Measurements from ENCODE around the gene SPX.

The SPX gene

DNA sequence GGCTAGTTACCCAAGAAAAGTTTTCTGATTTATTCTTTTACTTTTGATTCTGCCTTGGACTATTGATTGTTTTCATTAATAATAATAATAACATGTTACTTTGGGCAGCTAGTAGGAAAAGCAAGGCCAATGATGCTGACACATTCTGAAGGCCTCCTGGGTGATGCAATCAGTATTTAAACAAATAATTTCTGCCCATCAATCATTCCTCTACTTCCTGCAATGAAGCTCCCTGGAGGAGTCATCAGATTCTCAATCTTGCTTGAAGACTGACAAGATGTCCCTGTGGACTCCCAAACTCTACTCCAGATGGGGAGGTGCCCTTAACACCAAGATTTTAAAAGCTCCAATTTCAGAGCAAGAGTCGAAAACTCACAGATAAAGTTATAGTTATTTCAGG lies at the start of gene SPX:
TSS of gene SPX (plus strand) at position 244 of the 400 bp plus-strand sequence. CDS start 177 bp downstream, outside the sequence.
- no peak for DNase-seq

DNA sequence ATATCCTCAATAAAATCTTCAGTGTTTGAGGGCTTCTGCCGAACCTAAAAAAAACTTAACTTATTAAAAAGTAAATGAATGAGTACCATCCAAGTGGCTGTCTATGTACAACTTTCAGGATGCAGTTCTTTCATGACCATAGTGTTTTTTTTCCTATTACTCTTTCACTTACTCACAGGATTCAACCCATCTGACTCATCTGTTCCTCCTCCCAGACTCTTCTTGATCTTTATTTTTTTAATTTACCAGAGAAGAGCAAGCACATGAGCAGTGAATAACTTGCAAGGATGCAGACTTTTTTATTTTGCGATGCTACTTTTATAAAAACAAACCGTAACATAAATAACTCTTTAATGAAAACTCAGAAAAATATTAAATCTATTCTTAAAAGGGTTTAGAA lies 49.1 kb upstream of the SPX start:
- DNase-seq: no peak

- no peak for DNase-seq
Observed at GRCh38 chr12:21478756-21479455, 47.2 kb upstream of the SPX start.

GRCh38 chr12:21483531-21483930 lies 42.6 kb upstream of the SPX start:
- DNase-seq: no peak

DNA sequence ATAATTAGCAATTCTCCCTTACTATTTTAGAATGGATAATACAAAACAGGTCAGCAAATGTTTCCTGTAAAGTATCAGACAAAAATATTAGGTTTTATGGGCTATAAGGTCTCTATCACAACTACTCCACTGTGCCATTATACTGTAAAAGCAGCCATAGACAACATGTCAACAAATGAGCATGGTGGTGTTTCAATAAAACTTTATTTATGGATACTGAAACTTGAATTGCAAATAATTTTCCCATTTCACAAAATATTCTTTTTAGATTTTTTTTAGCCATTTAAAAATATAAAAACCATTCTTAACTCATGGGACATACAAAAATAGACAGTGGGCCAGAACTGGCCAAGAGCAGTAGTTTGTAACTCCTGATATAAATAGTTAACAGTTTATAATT lies 40.1 kb upstream of the SPX start:
- DNase-seq: no peak

- DNase-seq: no peak
Observed at GRCh38 chr12:21499765-21500164, 26.3 kb upstream of the SPX start.

- no peak for DNase-seq
Observed at GRCh38 chr12:21500786-21501257, 25.3 kb upstream of the SPX start.

GRCh38 chr12:21501258-21502163 lies 24.6 kb upstream of the SPX start, which contains the start of the genes GOLT1B and RECQL:
Gene GOLT1B (plus strand): TSS chr12:21501789. CDS start chr12:21501924, 135 bp downstream.
Gene RECQL (minus strand): TSS chr12:21501635. CDS start chr12:21499570, 2,065 bp downstream.
- DNase-seq: peak; percentile 84 to 89

GRCh38 chr12:21502164-21502496 lies 24.0 kb upstream of the SPX start:
- peak; percentile 32 to 53 for DNase-seq

GRCh38 chr12:21502872-21503271 lies 23.2 kb upstream of the SPX start:
- DNase-seq: no peak

GRCh38 chr12:21505888-21506287 lies 20.2 kb upstream of the SPX start:
- no peak for DNase-seq

DNA sequence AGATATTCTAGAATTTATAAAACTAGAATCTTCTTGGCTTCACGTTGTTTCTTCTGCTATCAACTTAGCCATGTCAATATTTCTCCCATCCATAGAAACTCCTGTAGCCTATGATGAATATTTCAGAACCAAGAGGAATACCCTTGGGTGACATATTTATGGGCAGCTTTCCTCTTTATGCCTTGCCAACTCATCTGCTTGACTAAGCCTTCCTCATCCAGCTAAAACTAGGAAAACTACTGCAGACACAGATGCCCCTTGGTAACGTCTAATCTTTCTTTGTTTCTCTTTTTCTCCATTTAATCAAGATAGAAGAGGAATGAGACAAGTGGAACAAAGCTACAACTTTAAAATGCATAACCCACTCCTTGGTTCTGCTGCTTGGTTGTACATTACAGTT lies 18.2 kb upstream of the SPX start:
- DNase-seq: no peak

DNA sequence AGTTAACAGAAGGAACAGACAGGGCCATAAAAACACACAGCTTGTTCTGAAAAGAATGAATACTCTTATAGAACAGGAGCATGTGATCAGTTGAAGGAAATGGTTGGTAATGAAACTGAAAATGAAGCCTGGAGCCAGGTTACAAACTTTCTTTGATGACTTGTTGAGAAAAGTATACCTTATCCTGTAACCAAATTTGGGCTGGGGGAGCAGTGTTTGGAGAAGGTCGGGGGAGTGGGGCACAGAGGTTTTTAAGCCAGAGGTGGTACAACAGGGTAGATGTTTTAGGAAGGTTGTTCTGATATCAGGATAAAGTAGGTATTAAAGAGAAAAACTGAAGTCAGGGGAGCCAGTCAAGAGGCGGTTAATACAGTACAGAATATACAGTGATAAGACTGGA lies 16.3 kb upstream of the SPX start:
- DNase-seq: no peak

GRCh38 chr12:21516281-21516680 lies 9.8 kb upstream of the SPX start:
- no peak for DNase-seq

DNA sequence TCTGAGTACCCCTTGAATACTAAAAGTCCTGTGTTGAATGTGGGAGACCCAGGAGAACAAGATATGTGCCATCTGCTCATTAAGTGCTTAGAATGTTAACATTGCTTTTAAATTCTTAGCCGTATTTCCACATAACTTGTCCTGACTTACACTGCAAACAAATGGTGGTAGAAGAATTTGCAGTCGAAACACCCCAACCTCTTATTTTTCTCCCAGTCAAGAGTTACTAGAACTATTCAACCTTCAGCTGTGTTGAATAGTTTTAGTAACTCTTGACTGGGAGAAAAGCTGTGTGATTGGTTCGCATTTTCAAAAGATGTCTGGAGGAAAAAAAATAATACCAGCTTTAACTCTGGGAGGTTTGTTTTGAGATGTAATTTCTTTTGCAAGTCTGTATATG lies 7.6 kb upstream of the SPX start:
- no peak for DNase-seq

GRCh38 chr12:21521541-21521940 lies 4.6 kb upstream of the SPX start:
- no peak for DNase-seq

DNA sequence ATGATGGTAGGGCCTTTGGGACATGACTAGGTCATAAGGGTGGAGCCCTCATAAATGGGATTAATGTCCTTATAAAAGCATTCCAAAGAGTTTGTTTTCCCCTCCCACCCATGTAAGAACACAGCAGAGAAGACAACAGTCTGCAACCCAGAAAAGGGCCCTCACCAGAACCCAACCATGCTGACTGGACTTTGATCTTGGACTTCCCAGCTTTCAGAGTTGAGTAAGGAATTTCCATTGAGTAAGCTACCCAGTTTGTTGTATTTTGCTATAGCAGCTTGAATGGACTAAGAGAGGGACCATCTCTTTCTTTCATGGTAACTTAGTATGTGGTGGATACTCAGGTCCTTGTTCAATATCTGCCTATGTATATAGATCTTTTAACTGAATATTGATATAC lies 2.9 kb upstream of the SPX start:
- no peak for DNase-seq

GRCh38 chr12:21526721-21527345 lies 737 bp downstream of the SPX start:
- DNase-seq: no peak

GRCh38 chr12:21527451-21528180 lies 1.5 kb downstream of the SPX start:
- DNase-seq: peak; percentile 65 to 72

DNA sequence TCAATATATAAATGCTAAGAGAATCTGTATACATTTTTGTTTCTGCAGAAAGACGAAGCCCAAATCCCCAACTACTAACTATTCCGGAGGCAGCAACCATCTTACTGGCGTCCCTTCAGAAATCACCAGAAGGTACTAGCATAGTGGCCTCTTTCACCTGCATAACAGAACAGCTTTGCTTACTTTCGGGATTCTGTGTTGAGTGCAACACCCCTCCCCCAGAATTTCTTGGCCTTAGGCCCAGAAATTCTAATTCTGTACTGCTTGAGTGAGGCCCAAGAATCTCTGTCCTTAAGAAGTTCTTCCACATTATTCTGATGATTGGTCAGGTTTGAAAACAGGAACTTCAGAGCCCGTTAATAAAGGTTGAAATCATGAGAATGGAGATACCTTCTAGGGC lies 2.9 kb downstream of the SPX start:
- DNase-seq: no peak

DNA sequence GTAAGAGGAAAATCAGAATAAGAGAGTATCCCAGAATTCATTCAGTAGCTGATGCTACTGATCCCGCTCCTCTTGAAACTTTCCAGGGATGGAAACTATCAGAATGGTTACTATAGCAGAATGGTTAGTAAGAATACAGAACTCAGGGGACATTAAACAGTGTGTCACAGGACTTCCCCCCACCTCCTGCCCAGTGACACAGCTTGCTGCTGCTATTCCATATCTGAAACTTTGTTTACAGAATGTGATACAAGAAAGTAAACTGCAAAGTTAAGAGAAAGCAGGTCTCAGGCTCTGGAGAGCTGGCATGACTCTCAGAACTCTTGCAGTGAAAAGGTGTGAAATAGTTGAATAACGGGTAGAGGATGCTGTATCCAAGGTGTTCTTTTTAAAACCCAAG lies 3.4 kb downstream of the SPX start:
- no peak for DNase-seq

DNA sequence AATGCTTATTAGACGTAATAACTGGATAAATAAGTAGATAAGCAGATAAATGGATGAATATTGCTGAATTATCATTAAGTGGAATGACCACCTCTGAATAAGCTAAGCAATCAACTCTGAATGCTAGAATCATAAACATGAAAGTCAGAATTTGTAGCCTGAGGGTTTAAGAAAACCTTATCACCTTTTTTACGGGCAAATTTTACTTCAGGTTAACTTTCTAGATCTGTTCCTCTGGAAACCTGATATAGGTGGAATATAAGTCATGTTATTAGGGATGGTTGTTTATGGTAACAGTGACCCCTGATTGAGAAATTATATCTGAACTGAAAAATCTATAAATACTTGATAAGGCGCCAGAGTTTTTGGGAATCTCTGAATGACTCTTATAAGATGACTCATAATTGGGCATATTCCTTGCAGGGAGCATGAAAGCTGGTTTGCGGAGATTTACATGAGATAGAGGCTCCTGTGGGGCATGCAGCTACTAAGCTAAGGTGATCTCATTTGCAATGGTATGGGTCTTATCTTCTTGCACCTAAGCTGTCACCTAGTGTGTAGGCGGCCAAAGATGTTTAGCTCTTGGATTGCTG lies 12.1 kb downstream of the SPX start:
- no peak for DNase-seq

Data from stimulated activated CD4-positive, alpha-beta T cell treated with anti-CD3 and anti-CD28 coated beads, Interleukin-2, amount 100 ng/mL, for 24 hours (primary cell).